HG02571 (cell line): ENCODE measurements around the gene PVR.
"Not testable (repeated sequence)": the region's sequence is repeated elsewhere in the genome, so short reads cannot be mapped to it uniquely, and the experiment has no call there.

ENCODE experiments used
- ATAC-seq: cut with Tn5 transposase; IDR thresholded peaks from one replicate; pipeline ENCODE4 v1.9.1; 2021; ENCODE audit warnings: mild to moderate bottlenecking, moderate library complexity; ENCODE audit not compliant: unreplicated experiment

The PVR gene

GRCh38 chr19:44694184-44694579 lies 50.5 kb downstream of the PVR start:
- ATAC-seq, result no peak

- no peak for ATAC-seq
These were observed 53.4 kb downstream of the PVR start for GRCh38 chr19:44696939-44697669.

GRCh38 chr19:44697670-44698034 lies 53.9 kb downstream of the PVR start:
- ATAC-seq, result no peak

GRCh38 chr19:44698492-44699201 lies 54.9 kb downstream of the PVR start, which contains the start of gene CEACAM16:
Gene CEACAM16 (plus strand): TSS chr19:44699151. CDS start chr19:44701457, 2,306 bp downstream.
- no peak for ATAC-seq

GRCh38 chr19:44700547-44700946 lies 56.8 kb downstream of the PVR start:
- no peak for ATAC-seq

- ATAC-seq, result no peak
These were observed 57.5 kb downstream of the PVR start for GRCh38 chr19:44701228-44701627.

- no peak for ATAC-seq
These were observed 59.0 kb downstream of the PVR start for GRCh38 chr19:44702551-44703176.

GRCh38 chr19:44703336-44704078 lies 59.8 kb downstream of the PVR start:
- no peak for ATAC-seq

GRCh38 chr19:44704982-44705381 lies 61.3 kb downstream of the PVR start:
- no peak for ATAC-seq

GRCh38 chr19:44705502-44706010 lies 61.8 kb downstream of the PVR start:
- ATAC-seq, result no peak

- no peak for ATAC-seq
These were observed 63.0 kb downstream of the PVR start for GRCh38 chr19:44706506-44707236.

GRCh38 chr19:44707794-44708193 lies 64.1 kb downstream of the PVR start:
- ATAC-seq, result no peak

- no peak for ATAC-seq
These were observed 65.2 kb downstream of the PVR start for GRCh38 chr19:44708940-44709339.

- ATAC-seq, result not testable (repeated sequence)
These were observed 65.9 kb downstream of the PVR start for GRCh38 chr19:44709434-44710266.

- no peak for ATAC-seq
These were observed 66.8 kb downstream of the PVR start for GRCh38 chr19:44710483-44710882.

- ATAC-seq, result no peak
These were observed 69.3 kb downstream of the PVR start for GRCh38 chr19:44712864-44713515.
